Hematopoietic multipotent progenitor cell treated with erythropoietin and hydrocortisone succinate and interleukin-3 and kit ligand, for 15 days (in vitro differentiated cells): Measurements from ENCODE around the gene CAMK2D.
"Not testable (repeated sequence)": the region's sequence is repeated elsewhere in the genome, so short reads cannot be mapped to it uniquely, and the experiment has no call there.

Experiments
- DNase-seq: peaks from one replicate; pipeline ENCODE4 v3.0.0-alpha.2; 2015; ENCODE audit warnings: low spot score

CAMK2D gene

GRCh38 chr4:113730467-113731216 is 30.9 kb downstream of the CAMK2D start:
- DNase-seq: no peak

- no peak for DNase-seq
These were observed 33.7 kb downstream of the CAMK2D start for GRCh38 chr4:113727802-113728201.

- DNase-seq: no peak
These were observed 35.6 kb downstream of the CAMK2D start for GRCh38 chr4:113725963-113726362.

DNA sequence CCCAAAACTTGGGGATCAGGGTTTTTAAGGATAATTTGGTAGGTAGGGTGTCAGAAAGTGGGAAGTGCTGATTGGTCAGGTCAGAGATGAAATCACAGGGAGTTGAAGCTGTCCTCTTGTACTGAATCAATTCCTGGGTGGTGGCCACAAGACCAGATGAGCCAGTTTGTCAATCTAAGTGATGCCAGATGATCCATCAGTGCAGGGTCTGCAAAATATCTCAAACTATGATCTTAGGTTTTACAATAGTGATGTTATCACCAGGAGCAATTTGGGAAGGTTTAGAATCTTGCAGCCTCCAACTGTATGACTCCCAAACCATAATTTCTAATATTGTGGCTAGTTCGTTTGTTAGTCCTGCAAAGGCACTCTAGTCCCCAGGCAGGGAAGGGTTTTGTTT is 43.3 kb downstream of the CAMK2D start:
- DNase-seq: no peak

DNA sequence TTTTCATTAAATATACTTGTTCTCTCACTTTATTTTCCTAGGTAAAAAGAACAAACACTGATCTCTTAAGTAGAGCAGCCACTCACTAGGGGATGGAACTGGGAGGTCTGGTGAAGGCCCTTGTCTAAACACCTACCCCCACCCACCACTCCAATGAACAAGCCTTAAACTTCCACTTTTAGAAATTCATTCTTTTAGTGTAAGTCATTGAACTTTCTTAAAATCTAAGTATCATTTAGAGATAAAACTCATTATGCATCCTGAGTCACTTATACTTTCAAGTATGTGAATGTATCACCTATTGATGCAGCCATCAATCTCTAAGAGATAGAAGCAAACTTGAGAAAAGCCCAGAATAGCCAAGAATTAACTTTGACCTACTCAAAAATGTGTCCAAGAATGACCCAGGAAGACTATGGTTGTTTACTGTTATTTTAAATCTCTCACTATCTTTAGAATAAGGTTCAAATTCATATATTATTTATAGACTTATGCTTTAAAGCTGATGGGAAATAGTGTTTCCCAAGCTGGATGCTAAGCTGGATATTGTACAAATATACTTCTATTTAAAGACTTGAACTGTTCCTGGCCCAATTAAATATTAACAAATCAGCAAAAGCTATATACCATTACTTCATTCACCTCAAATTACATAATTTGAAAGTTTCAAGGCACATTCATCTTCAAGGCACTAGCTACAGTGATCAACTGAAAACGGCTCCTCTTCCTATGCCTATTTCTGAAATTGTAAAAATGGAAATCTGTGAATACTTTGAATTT is 49.5 kb downstream of the CAMK2D start:
- no peak for DNase-seq

- no peak for DNase-seq
These were observed 53.3 kb downstream of the CAMK2D start for GRCh38 chr4:113708250-113708649.

DNA sequence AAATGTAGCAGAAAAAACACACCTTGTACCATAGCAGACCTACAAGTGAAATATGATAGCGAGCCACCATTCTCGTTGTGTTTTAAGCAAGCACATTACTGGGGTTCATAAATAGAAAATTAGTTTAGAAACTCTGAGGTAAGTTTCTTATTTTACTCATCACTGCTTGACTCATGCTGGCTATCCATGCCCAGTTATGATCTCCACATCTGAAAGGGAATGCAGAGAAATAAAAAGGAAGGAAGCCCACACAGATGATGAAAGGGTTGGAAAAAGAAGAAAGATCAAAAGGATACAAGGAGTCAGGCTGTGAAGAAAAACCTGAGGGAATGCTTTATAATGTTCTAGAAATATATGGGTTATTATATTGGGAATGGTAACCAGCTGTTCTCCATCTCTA is 54.5 kb downstream of the CAMK2D start:
- no peak for DNase-seq

GRCh38 chr4:113705097-113705496 is 56.4 kb downstream of the CAMK2D start:
- DNase-seq: not testable (repeated sequence)

GRCh38 chr4:113702596-113702995 is 58.9 kb downstream of the CAMK2D start:
- DNase-seq: not testable (repeated sequence)

- DNase-seq: no peak
These were observed 60.4 kb downstream of the CAMK2D start for GRCh38 chr4:113701169-113701568.

DNA sequence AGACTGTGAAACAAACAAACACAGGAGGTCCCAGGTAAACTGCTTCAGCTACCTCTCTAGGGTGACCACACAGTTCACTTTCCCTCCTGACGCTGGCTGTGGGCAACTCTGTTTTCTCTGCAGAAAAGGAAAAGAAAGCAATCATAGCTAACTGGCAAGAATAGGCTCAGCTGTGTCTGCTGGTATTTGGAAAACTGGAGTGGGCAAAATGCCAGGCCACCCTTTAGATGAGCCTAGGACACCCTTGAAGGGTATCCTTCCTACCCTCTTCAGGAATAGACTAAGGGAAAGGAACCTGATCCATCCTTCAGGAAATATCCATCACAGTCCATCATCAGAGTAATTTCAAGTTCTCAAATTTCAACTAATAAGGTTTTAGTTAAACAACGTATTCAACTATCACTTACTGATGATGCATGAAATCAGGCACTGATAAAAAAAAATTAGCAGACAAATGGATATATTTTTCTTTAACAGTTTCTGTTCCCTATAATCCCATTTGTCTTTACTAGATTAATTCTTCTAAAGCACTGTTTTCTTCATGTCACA is 60.9 kb downstream of the CAMK2D start:
- no peak for DNase-seq

DNA sequence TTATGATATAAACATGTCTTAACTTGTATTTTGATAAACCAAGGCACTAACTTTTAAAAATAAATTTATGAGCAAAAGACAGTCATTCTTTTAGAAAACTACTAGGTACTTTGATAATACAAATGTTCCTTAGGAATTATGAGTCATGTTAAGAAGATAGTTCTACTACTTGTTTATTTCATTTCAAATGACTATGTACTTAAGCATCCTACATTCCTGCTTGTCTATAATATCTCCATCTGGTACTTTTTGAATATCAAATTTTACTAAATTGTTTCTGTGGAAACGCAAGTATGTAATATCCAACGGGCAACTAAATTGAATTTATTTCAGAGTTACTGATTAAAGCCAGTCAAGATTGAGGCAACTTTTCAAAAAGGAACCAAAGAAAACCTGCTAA is 61.8 kb downstream of the CAMK2D start:
- no peak for DNase-seq

DNA sequence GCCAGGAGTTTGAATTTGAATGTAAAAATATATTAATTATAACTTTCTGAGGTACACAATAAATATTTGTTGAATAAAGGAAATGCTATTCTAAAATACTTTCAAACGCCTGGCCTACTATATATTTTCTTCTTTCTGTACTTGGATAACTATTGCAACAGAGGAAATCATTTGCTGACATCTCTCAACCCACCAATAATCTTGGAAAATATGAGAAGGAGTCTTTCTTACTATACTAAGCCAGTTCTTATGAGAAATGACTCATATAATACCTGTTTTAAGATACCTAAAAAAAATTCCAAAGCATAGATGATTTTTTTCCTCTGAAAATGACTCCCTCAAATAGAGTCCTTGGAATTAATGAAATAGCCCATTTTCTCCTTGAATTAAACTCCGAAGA is 64.1 kb downstream of the CAMK2D start:
- no peak for DNase-seq

GRCh38 chr4:113695328-113696169 is 66.0 kb downstream of the CAMK2D start:
- no peak for DNase-seq

DNA sequence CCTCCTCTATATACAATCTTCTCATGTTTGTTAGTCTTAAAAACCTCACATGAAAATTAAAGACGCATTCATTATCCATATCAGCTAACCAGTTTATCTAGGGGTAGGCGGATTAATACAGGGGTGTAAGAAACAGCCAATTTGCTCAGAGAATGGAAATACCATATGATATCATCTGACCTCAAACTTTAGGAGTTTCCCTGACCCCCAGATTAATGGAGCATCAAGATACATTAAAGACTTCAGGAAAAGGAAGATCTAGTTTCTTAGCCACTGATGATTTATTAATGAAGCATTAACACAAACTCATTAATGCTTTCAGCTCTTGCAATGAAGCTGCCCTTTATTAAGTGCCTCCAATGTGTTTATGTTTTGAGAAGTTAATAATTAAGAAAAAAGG is 67.5 kb downstream of the CAMK2D start:
- DNase-seq: no peak

DNA sequence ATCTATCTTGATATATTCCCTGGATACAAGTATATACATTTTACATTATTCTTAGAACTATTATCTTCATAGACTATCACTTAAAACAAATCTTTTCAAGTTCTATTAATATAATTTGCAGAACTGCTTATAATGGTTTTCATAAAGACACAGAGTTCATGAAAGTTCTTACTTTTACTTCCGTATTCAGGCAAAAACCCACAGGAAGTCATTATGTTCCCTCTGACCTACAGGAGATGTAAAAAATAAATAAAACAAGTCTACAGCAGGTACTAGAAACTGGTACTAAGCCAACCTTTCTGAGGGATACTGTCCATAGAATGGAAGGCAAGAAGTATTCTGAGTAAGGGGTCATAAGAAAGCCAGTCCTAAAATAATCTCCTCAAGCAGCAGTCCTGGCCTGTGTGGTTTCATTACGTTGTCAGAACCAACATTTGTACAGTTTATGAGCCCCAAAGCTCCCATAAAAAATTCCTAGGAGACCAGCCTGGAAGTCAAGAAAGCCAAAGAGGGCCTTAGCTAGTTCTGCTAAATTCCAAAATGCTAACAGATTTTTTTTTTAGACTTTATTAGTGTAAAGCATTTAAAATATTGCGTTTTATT is 68.6 kb downstream of the CAMK2D start:
- no peak for DNase-seq

DNA sequence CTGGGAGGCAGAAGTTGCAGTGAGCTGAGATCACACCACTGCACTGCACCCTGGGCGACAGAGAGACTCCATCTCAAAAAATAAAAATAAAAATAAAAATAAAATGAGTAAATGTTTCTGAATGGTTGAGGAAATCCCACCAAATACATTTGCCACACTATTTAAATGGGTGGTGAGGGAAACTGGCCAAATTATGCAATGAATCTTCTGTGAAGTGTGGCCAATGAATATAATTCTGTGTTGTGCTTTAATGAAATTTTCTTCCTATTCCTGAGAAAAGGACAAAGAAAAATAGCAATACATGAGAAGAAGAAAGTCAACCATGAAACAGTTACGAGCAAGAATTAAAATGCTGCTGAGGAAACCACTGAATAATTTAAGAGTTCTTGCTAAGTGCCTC is 69.9 kb downstream of the CAMK2D start:
- no peak for DNase-seq

- no peak for DNase-seq
These were observed 72.1 kb downstream of the CAMK2D start for GRCh38 chr4:113689394-113689793.

DNA sequence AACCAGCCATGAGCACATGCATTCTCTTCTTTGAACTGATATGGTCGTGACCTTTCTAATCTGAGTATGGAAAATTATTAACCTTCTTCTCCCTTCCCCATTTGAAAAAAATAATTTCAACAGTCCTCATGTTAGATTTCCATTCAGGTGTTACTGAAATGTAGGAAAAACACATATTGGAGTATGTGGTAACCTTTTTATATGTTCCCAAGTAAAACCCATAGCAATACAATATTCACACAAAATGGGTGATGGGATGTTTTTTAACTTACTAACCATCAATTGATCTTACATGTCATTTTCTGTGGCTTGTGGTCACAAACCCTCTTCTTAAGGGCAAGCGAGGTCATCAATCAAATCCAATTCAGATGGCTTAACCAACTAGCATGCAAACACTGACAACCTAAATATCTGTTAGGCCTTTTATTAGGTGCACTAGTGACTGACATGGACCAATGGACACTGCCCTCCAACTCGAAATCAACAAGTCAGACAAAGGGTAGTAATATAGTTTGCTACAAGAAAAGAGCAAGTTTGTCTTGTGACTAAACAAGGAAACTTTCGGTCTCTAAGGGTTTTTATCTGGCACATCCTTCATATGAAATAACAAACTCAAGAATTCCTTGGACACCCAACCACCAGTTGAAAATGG is 74.3 kb downstream of the CAMK2D start:
- DNase-seq: no peak

DNA sequence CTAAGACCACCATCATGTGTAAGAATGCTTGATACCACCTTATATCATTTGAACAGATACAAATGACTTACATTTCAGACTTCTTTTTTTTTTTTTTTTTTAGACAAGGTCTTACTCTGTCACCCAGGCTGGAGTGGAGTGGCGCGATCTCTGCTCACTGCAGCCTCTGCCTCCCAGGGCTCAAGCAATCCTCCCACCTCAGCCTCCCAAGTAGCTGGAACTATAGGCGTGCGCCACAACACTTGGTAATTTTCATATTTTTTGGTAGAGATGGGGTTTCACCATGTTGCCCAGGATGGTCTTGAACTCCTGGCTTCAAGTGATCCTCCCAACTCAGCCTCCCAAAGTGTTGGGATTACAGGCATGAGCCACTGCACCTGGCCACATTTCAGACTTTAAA is 76.4 kb downstream of the CAMK2D start:
- DNase-seq: not testable (repeated sequence)

GRCh38 chr4:113684534-113685091 is 76.9 kb downstream of the CAMK2D start:
- DNase-seq: no peak
